Endothelial cell (in vitro differentiated cells): ENCODE measurements around the gene PDE1C. TPM values are rescaled to one million over a fixed set of nuclear protein-coding genes. Genes with fewer than 3 reads are reported as not detected.
A peak's percentile ranks its signal among the peaks of the same experiment; 100 is the strongest.
"Not testable (repeated sequence)": the region's sequence is repeated elsewhere in the genome, so short reads cannot be mapped to it uniquely, and the experiment has no call there.

Source experiments
- DNase-seq: peaks from one replicate; pipeline ENCODE4 v3.0.0; 2021; ENCODE audit warnings: low spot score
- H3K27ac Mint-ChIP-seq: one replicate; pipeline ENCODE4 v1.8.0; 2021; ENCODE audit warnings: mixed read lengths, inconsistent platforms; ENCODE audit not compliant: unreplicated experiment
- H3K27me3 Mint-ChIP-seq: one replicate; pipeline ENCODE4 v1.8.0; 2021; ENCODE audit warnings: mild to moderate bottlenecking, moderate library complexity, mixed read lengths, inconsistent platforms; ENCODE audit not compliant: unreplicated experiment
- H3K36me3 Mint-ChIP-seq: one replicate; pipeline ENCODE4 v1.8.0; 2021; ENCODE audit warnings: mild to moderate bottlenecking, low read depth, mixed read lengths, inconsistent platforms; ENCODE audit not compliant: unreplicated experiment
- H3K4me1 Mint-ChIP-seq: one replicate; pipeline ENCODE4 v1.8.0; 2021; ENCODE audit warnings: mild to moderate bottlenecking, mixed read lengths, inconsistent platforms; ENCODE audit not compliant: unreplicated experiment
- H3K4me3 Mint-ChIP-seq: one replicate; pipeline ENCODE4 v1.8.0; 2021; ENCODE audit warnings: mild to moderate bottlenecking, mixed read lengths, inconsistent platforms; ENCODE audit not compliant: unreplicated experiment
- H3K9me3 Mint-ChIP-seq: one replicate; pipeline ENCODE4 v1.8.0; 2021; ENCODE audit warnings: mixed read lengths, inconsistent platforms; ENCODE audit not compliant: unreplicated experiment
- CTCF ChIP-seq: fragments of 200-600 bp; sonication (generic); IDR thresholded peaks from one replicate; pipeline ENCODE4 v1.5.0; 2021; ENCODE audit warnings: antibody characterized with exemption; ENCODE audit not compliant: unreplicated experiment
- total RNA-seq: library from RNA; stranded (reverse); fragmentation: NEBNext Ultra II Directional; extraction: Animal tissue kit (Norgen Biotek cat#: 25700); gene quantifications from one replicate; pipeline ENCODE4 v1.2.1, GENCODE V29; 2021; ENCODE audit not compliant: unreplicated experiment

The PDE1C gene
- total RNA-seq, 1 donor from 2014 or later, result 2.9 TPM

- no peaks in the 10 kb centered on the region for H3K9me3 Mint-ChIP-seq
- no peaks in the 10 kb centered on the region for H3K36me3 Mint-ChIP-seq
- no peak overlapping the region for H3K27ac Mint-ChIP-seq
- H3K4me1 Mint-ChIP-seq, result peaks cover 12% of the 10 kb centered on the region
- no peak for DNase-seq
- peaks cover 2% of the 10 kb centered on the region for H3K27me3 Mint-ChIP-seq
- no peak overlapping the region for H3K4me3 Mint-ChIP-seq
- no peak for TF ChIP-seq CTCF
Measured at GRCh38 chr7:31850601-31851000, 219.6 kb downstream of the PDE1C start.

GRCh38 chr7:31850066-31850465, 220.1 kb downstream of the PDE1C start:
- H3K27ac Mint-ChIP-seq, result no peak overlapping the region
- TF ChIP-seq CTCF, result no peak
- H3K36me3 Mint-ChIP-seq, result no peaks in the 10 kb centered on the region
- peaks cover 12% of the 10 kb centered on the region for H3K4me1 Mint-ChIP-seq
- no peak for DNase-seq
- H3K9me3 Mint-ChIP-seq, result no peaks in the 10 kb centered on the region
- H3K27me3 Mint-ChIP-seq, result peaks cover 2% of the 10 kb centered on the region
- H3K4me3 Mint-ChIP-seq, result no peak overlapping the region

GRCh38 chr7:31835471-31835870, 234.7 kb downstream of the PDE1C start:
- Mint-ChIP-seq H3K27ac (no peak overlapping the region), H3K9me3 (no peaks in the 10 kb centered on the region), H3K27me3 (no peaks in the 10 kb centered on the region), H3K4me3 (no peak overlapping the region), H3K36me3 (peaks cover 3% of the 10 kb centered on the region), H3K4me1 (peaks cover 8% of the 10 kb centered on the region)
- DNase-seq, result no peak
- no peak for TF ChIP-seq CTCF

- H3K27ac Mint-ChIP-seq, H3K4me3 Mint-ChIP-seq, H3K27me3 Mint-ChIP-seq, H3K36me3 Mint-ChIP-seq, DNase-seq, H3K4me1 Mint-ChIP-seq, H3K9me3 Mint-ChIP-seq: not testable (repeated sequence)
Measured at GRCh38 chr7:31833625-31834024, 236.6 kb downstream of the PDE1C start.

- no peaks in the 10 kb centered on the region for H3K36me3 Mint-ChIP-seq
- no peaks in the 10 kb centered on the region for H3K27me3 Mint-ChIP-seq
- no peak for DNase-seq
- H3K4me1 Mint-ChIP-seq, result peaks cover 19% of the 10 kb centered on the region
- no peak for TF ChIP-seq CTCF
- no peak overlapping the region for H3K27ac Mint-ChIP-seq
- no peak overlapping the region for H3K4me3 Mint-ChIP-seq
- no peaks in the 10 kb centered on the region for H3K9me3 Mint-ChIP-seq
Measured at GRCh38 chr7:31828520-31828919, 241.7 kb downstream of the PDE1C start.

- Mint-ChIP-seq H3K27ac (peak overlapping the region; percentile 0), H3K9me3 (no peaks in the 10 kb centered on the region), H3K27me3 (no peaks in the 10 kb centered on the region), H3K4me3 (no peak overlapping the region), H3K4me1 (peaks cover 10% of the 10 kb centered on the region), H3K36me3 (no peaks in the 10 kb centered on the region)
- TF ChIP-seq CTCF, result no peak
- DNase-seq, result no peak
Measured at GRCh38 chr7:31825576-31825975, 244.6 kb downstream of the PDE1C start.
